SH-SY5Y (cell line): Measurements from ENCODE around the gene TACR2.

Experiments used
- GATA2 ChIP-seq: IDR thresholded peaks from 2 replicates; pipeline ENCODE4 v1.6.1; 2011; ENCODE audit warnings: mild to moderate bottlenecking, low read depth, low read length
- GATA3 ChIP-seq: IDR thresholded peaks from 2 replicates; pipeline ENCODE4 v1.6.1; 2011; ENCODE audit warnings: low read depth, mild to moderate bottlenecking, low read length, moderate library complexity

GRCh38 chr10:69392481-69393000, 24.2 kb downstream of the TACR2 start:
- no peak for TF ChIP-seq GATA2
- no peak for TF ChIP-seq GATA3
